ENCODE results near the gene CASS4. TPM values are rescaled to one million over a fixed set of nuclear protein-coding genes. Genes with fewer than 3 reads are reported as not detected.

The CASS4 gene
- total and polyA plus RNA-seq, 9 donors = 1.0 to 6.9 (median 2.5) TPM

DNA sequence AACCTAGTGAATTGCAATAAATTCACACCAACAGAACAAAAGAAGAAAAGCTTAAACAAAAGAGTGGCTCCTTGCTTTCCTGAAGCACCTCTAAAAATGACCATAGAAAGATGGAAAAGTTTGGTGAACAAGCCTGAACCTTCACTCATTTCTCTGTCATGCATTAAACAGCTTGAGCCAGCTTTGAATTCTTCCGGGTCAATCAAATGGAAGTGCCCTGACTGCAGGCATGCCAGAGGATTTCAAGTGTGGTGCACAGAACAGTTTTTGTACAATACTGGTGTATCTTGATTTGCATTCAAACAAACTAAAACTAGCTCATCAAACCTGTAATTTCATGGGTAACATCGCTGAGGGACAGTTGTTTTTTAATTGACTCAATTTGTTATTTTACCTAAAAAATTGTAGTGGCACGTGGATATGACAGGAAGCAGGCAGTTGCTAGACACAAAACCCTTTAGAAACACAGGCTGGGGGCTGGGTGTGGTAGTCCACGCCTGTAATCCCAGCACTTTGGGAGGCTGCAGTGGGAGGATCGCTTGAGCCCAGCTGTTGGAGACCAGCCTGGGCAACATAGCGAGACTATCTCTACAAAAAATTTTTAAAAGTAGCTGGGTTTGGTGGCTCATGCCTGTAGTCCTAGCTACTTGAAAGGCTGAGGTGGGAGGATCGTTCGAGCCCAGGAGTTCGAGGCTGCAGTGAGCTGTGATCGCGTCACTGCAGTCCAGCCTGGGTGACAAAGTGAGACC, 9.1 kb downstream of the CASS4 start:
- 85% methylated on average over 11 of the region's 11 CpGs for WGBS, 3 donors
- H3K4me3 ChIP-seq = no peak overlapping the region
- DNase-seq = no peak
- H3K27ac ChIP-seq = no peak overlapping the region
- TF ChIP-seq EP300 (IDR thresholded peaks at IDR 0.05) (no peak), POLR2A (IDR thresholded peaks at IDR 0.05) (no peak)
- TF ChIP-seq, protein P1, sequence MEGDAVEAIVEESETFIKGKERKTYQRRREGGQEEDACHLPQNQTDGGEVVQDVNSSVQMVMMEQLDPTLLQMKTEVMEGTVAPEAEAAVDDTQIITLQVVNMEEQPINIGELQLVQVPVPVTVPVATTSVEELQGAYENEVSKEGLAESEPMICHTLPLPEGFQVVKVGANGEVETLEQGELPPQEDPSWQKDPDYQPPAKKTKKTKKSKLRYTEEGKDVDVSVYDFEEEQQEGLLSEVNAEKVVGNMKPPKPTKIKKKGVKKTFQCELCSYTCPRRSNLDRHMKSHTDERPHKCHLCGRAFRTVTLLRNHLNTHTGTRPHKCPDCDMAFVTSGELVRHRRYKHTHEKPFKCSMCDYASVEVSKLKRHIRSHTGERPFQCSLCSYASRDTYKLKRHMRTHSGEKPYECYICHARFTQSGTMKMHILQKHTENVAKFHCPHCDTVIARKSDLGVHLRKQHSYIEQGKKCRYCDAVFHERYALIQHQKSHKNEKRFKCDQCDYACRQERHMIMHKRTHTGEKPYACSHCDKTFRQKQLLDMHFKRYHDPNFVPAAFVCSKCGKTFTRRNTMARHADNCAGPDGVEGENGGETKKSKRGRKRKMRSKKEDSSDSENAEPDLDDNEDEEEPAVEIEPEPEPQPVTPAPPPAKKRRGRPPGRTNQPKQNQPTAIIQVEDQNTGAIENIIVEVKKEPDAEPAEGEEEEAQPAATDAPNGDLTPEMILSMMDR (IDR thresholded peaks at IDR 0.05) = no peak
- intact Hi-C loops (cut with DNase I) = no loop called here
- no peaks in the 10 kb centered on the region for H3K9me3 ChIP-seq
- H3K4me1 ChIP-seq (ENCODE audit: insufficient read depth) = peaks cover 7% of the 10 kb centered on the region
- H3K27me3 ChIP-seq = no peaks in the 10 kb centered on the region
- no peaks in the 10 kb centered on the region for H3K36me3 ChIP-seq

DNA sequence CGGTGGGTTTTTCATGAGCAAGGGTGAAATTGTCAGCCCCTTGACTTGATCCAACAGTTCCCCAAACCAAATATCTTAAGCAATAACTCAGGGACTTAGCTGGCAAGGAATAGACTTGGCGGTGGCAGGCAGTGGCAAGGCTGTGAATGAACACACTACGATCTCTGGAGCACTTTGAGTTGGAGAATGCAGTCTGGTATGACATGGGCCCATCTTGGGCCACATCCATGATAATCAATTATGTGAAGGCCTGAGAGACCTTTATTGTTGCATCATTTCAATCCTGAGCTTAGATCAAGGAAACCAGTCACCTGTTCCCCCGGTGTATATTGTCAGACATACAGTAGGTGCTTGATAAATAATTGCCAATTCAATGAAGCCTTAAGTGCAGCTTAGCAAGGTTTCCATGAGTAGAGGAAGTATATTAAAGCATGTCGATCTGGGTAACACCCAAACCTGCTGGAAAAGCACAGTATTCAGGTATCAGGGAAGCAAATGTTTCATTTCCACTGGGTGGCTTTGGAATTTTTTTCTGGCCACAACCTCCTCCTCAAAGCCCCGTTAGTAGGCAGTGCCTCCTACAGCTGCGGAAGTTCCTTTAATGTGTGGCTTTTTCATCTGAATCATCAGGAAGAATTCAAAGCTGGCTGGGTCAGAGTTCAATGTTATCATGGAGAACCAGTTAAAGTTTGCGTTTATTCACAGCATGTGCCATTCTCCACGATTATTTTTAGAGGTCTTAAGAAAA, 10.2 kb downstream of the CASS4 start:
- Histone ChIP-seq H3K36me3 (no peaks in the 10 kb centered on the region), H3K9me3 (no peaks in the 10 kb centered on the region), H3K27me3 (no peaks in the 10 kb centered on the region), H3K4me3 (no peak overlapping the region), H3K27ac (no peak overlapping the region), H3K4me1 (ENCODE audit: insufficient read depth) (peaks cover 7% of the 10 kb centered on the region)
- TF ChIP-seq, protein P1 (IDR thresholded peaks at IDR 0.05) = no peak
- TF ChIP-seq EP300 (IDR thresholded peaks at IDR 0.05) (no peak), POLR2A (IDR thresholded peaks at IDR 0.05) (no peak)
- DNase-seq = no peak
- intact Hi-C loops (cut with DNase I) = no loop called here
- WGBS, 3 donors = 44 to 51% (median 45%) methylated on average over 9 of the region's 9 CpGs

DNA sequence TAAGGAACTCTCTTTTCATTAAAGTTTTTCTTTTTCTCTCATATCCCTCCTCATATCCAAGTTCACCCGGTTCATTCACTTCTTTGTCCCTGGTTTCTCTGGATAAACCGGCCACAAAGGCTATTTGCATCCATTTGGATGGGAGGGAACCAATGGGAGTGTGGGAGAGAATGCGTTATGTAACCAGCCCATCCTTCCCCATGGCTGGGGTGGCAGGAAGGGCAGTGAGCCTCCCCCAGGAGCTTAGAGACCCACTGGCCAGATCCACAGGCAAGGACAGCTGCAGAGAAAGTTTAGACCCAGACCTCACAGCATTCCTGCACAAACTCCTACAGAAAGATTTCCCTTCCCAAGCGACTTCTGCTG, 10.7 kb downstream of the CASS4 start:
- H3K9me3 ChIP-seq = no peaks in the 10 kb centered on the region
- H3K4me3 ChIP-seq = no peak overlapping the region
- intact Hi-C loops (cut with DNase I) = no loop called here
- DNase-seq = no peak
- peaks cover 7% of the 10 kb centered on the region for H3K4me1 ChIP-seq (ENCODE audit: insufficient read depth)
- WGBS, 3 donors = 2 to 19% (median 12%) methylated on average over 4 of the region's 4 CpGs
- no peaks in the 10 kb centered on the region for H3K36me3 ChIP-seq
- no peaks in the 10 kb centered on the region for H3K27me3 ChIP-seq
- TF ChIP-seq EP300 (IDR thresholded peaks at IDR 0.05) (no peak), POLR2A (IDR thresholded peaks at IDR 0.05) (no peak)
- TF ChIP-seq, protein P1 (IDR thresholded peaks at IDR 0.05) = no peak
- H3K27ac ChIP-seq = no peak overlapping the region

DNA sequence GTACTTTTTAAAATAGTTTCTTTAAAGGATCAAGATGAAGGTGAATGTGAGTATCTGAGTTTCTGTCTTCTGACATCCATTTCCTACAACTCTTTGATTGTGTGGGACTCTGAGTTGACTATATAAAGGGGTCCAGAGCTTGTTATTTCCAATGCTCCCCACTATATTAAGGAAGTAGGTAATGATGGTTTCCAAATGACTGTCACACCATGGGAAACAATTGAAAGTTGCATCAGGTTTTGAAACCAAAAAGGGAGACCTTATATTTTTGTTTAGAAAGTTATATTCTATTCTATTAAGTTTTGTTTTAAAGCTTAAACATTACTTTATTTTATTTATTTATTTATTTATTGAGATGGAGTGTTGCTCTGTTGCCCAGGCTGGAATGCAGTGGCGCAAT, 11.2 kb downstream of the CASS4 start:
- WGBS, 3 donors = 89 to 97% (median 90%) methylated on average over 1 of the region's 1 CpG
- intact Hi-C loops (cut with DNase I) = no loop called here
- no peaks in the 10 kb centered on the region for H3K36me3 ChIP-seq

More for the DNA sequence above, 11.2 kb downstream of the CASS4 start:
- Histone ChIP-seq H3K27me3 (no peaks in the 10 kb centered on the region), H3K27ac (no peak overlapping the region), H3K4me1 (ENCODE audit: insufficient read depth) (peaks cover 7% of the 10 kb centered on the region), H3K9me3 (no peaks in the 10 kb centered on the region), H3K4me3 (no peak overlapping the region)
- TF ChIP-seq, protein P1 (IDR thresholded peaks at IDR 0.05) = no peak
- DNase-seq = no peak

All from ovary (tissue), 9 donors.